Stomach smooth muscle (tissue), 2 donors: ENCODE results near the gene PROSER1.

ENCODE experiments used
- H3K27ac ChIP-seq: one replicate; pipeline ENCODE4 v1.7.0; 2013; ENCODE audit warnings: mild to moderate bottlenecking, low read length, inconsistent platforms
- H3K27me3 ChIP-seq, 2 donors: one replicate each; pipeline ENCODE4 v1.7.0; 2013; ENCODE audit warnings: low read length in 2 of 2; ENCODE audit not compliant: insufficient read depth in 2 of 2, control insufficient read depth in 1 of 2
- H3K36me3 ChIP-seq, 2 donors: one replicate each; pipeline ENCODE4 v1.7.0; 2013; ENCODE audit warnings: low read length in 2 of 2; ENCODE audit not compliant: control insufficient read depth in 2 of 2, insufficient read depth in 2 of 2
- H3K4me1 ChIP-seq: one replicate; pipeline ENCODE4 v1.7.0; 2013; ENCODE audit warnings: low read length; ENCODE audit not compliant: control insufficient read depth, insufficient read depth
- H3K4me3 ChIP-seq, 2 donors: one replicate each; pipeline ENCODE4 v1.7.0; 2013; ENCODE audit warnings: low read length in 2 of 2
- H3K9ac ChIP-seq, 2 donors: one replicate each; pipeline ENCODE4 v1.7.0; 2013; ENCODE audit warnings: low read length in 2 of 2, mild to moderate bottlenecking in 1 of 2
- H3K9me3 ChIP-seq, 2 donors: one replicate each; pipeline ENCODE4 v1.7.0; 2013; ENCODE audit warnings: low read length in 2 of 2; ENCODE audit not compliant: control insufficient read depth in 2 of 2
- donor health status: healthy.
- donor health status: Pancreatic carcinoma.

PROSER1 gene

DNA sequence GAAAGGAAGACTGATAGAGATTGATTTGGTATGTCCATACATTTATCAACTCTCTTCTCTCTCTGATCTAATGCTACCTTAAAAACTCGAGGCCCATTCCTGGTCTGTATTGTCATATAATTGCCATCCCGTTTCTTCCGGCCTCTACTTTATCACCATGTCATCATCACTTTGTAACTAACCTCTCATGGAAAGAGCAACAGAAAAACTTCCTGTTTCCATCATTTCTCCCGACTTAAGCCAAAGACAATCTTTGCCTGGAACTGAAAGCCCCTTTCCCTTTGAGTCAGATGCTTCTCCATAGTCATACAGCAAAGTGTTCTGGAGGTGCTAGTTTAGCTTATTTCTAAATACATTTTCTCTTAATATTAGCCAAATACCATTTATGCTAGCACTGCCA, 44.5 kb downstream of the PROSER1 start:
- Histone ChIP-seq H3K4me3 (no peak overlapping the region), H3K27ac (no peak overlapping the region), H3K9ac (no peak overlapping the region), H3K9me3 (no peaks in the 10 kb centered on the region), H3K27me3 (no peaks in the 10 kb centered on the region), H3K36me3 (no peaks in the 10 kb centered on the region), H3K4me1 (no peaks in the 10 kb centered on the region)

DNA sequence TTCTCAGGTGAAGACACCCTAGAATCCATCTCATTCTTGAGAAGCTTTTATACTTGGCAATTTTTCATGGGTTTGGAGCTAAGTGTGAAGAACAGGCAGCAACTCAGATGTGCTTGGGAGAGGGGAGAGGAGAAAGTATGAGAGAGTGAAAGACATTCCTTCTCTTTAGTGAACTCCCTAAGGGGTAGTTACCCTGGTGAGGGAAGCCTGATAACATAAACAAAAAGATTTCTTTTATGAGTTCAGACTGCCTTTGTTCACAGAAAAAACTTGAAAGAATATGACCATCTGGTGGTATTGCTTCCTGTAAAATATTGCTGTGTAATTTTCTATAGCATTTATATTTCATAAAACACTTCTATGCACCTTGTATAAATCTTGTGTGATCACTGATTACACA, 47.2 kb downstream of the PROSER1 start, which contains the start of gene STOML3:
Gene STOML3 (minus strand): TSS at position 139 of the 400 bp plus-strand sequence. CDS start 110 bp downstream, at position 29.
- Histone ChIP-seq H3K9me3 (no peaks in the 10 kb centered on the region), H3K27me3 (no peaks in the 10 kb centered on the region), H3K4me1 (no peaks in the 10 kb centered on the region), H3K4me3 (no peak within 1 kb of the TSS), H3K9ac (no peak within 1 kb of the TSS), H3K36me3 (no peaks in the 10 kb centered on the region), H3K27ac (no peak within 1 kb of the TSS)

DNA sequence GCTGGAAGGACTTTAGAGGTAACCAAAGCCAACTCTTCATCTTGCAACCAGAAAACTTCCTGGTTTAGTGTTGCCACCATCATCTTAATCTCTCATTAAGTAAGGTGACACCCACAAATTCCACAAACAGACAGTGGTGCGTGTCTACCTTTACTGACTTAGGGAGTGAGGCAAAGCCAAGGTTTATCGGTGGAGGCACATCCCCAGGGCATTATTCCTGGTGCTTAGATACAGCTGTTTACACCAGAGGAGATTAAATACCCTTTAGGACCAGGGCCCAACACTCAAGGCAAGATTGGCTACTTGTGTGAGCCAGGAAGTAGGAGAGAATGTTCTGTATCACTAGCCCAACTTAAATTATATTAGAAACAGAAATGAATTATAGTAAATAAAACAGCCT, 56.8 kb downstream of the PROSER1 start:
- Histone ChIP-seq H3K27me3 (peaks cover 0 to 2% of the 10 kb centered on the region in 2 donors), H3K9me3 (peaks cover 0 to 5% of the 10 kb centered on the region in 2 donors), H3K36me3 (no peaks in the 10 kb centered on the region), H3K27ac (no peak overlapping the region), H3K4me3 (no peak overlapping the region), H3K4me1 (peaks cover 6% of the 10 kb centered on the region), H3K9ac (no peak overlapping the region)

DNA sequence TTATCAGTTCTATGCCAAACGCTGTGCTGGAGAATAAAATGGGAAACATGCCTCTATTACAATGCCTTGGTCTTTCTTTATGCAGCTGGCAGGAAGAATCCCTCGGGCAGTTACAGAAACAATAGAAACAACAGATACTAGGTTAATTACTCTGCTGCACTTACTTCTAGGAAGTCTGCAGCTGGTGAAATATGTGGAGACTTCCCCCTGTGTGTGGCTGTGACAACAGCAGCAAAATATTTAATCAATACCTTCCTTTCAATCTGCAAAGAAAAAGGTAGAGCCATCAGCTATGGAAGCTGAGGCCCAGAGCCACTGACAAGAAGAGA, 57.2 kb downstream of the PROSER1 start:
- H3K4me3 ChIP-seq = no peak overlapping the region
- no peaks in the 10 kb centered on the region for H3K36me3 ChIP-seq
- H3K9ac ChIP-seq = no peak overlapping the region
- peaks cover 0 to 5% of the 10 kb centered on the region in 2 donors for H3K9me3 ChIP-seq
- peaks cover 0 to 2% of the 10 kb centered on the region in 2 donors for H3K27me3 ChIP-seq
- no peak overlapping the region for H3K27ac ChIP-seq
- peaks cover 6% of the 10 kb centered on the region for H3K4me1 ChIP-seq

DNA sequence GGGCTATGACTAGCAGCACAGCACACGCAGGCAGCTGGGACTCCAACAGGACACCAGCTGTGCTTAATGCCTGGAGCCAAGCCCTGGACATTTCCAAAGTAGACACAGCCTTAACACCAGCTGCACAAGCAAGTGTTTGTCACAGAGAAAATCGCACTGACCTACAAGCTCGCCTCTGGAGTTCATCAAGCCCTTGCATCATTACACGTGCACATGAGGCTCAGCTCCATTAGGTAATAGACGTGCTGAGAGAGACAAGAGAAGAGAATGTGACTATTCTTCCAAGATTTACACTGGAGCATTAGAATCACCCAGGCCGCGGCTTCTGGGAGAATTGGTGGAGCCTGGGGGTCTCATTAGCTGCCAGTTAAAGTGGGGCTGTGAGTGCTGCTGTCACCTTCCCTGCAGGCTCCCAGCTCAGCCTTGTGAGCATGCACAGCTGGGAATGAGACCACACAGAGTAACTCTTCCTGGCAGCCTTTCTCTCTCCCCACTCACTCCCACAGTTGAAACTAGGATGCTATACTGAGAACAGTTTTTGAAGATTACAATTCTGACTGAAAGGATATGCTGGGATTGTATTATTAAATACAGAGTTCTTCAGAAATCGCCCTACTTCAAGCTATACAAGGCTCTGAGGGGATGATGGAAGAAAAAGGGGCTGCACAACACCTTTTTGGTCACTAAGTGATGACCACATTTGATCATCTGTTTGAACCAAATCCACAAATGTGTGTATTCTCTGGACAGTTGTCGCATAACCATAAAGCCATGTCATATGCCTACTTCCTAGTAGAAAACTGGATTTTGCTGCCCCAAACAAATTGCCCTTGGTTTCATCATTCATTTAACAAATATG, 57.8 kb downstream of the PROSER1 start:
- Histone ChIP-seq H3K27ac (no peak overlapping the region), H3K4me1 (peaks cover 6% of the 10 kb centered on the region), H3K36me3 (no peaks in the 10 kb centered on the region), H3K9ac (no peak overlapping the region), H3K9me3 (peaks cover 0 to 5% of the 10 kb centered on the region in 2 donors), H3K27me3 (peaks cover 0 to 2% of the 10 kb centered on the region in 2 donors), H3K4me3 (no peak overlapping the region)

DNA sequence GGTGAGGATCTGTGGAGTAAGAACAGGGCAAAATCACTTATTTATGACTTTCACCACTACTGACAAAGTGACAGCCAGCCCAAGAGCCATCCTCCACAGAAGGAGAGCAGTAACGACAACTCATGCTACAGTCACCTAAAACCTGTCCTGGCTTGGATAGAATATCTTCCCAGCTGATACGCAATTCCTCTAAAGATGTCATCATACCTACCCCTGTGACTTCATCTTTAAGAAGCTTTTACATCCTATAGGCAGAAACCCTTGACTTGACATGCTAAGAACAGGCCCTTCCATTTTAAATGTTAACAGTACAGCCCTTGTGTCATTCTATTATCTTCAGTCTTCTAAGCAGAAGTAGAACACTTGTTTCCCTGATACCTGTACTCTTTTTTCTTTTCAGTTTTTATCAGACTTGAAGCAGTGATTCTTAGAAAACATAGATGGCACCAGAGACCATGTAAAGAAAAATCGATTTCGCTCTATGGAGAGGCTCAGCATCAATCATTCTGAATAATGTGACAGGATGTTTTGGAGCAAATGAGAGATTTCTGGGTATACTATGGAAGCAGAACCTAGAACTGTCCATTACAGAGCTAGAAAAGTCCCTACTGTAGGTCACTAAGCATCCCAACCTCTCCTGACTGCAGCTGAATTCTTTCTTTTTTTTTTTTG, 67.4 kb downstream of the PROSER1 start:
- Histone ChIP-seq H3K36me3 (no peaks in the 10 kb centered on the region), H3K4me3 (no peak overlapping the region), H3K27ac (no peak overlapping the region), H3K9me3 (no peaks in the 10 kb centered on the region), H3K27me3 (no peaks in the 10 kb centered on the region), H3K4me1 (no peaks in the 10 kb centered on the region), H3K9ac (no peak overlapping the region)

DNA sequence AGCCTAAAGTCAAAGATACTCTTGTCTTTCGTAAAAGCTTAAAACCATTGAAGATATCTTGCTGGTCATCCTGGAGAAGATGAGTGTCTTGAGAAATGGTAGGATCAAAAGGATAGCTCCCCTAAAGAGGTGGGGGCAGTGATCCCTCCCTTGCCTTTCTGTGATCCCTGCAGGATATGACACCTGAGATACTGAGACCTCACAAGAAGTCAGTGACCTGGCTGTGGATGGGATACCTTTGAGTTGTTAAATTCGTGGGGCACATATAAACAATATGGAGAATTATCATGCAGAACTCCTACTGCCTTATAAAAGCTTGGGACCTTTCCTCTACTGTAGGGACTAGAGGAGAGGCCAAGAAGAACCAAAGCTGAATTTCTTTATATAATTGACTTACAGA, 68.7 kb downstream of the PROSER1 start:
- H3K36me3 ChIP-seq = no peaks in the 10 kb centered on the region
- H3K4me1 ChIP-seq = no peaks in the 10 kb centered on the region
- H3K27ac ChIP-seq = no peak overlapping the region
- no peak overlapping the region for H3K9ac ChIP-seq
- H3K27me3 ChIP-seq = no peaks in the 10 kb centered on the region
- H3K9me3 ChIP-seq = no peaks in the 10 kb centered on the region
- H3K4me3 ChIP-seq = no peak overlapping the region

DNA sequence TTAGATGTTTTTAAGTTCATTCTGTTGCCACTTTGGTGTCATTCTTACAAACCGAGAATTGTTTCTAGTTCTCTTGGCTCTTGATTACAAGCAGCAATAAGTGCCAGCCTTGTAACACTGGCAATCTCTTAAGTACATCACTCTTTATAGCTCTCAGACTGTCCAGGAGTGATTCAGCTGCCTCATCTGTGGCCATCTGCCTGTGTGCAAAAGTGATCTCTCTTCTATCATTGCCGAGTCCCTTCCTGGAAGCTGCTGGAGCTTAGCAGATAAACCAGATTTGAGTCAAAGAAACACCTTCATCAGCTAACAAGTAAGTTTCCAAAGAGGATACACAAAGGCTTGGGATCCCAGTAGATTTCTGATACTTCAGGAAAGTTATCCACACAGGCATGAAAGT, 70.4 kb downstream of the PROSER1 start:
- no peaks in the 10 kb centered on the region for H3K9me3 ChIP-seq
- H3K4me3 ChIP-seq = no peak overlapping the region
- no peaks in the 10 kb centered on the region for H3K4me1 ChIP-seq
- H3K9ac ChIP-seq = no peak overlapping the region
- H3K36me3 ChIP-seq = no peaks in the 10 kb centered on the region
- H3K27ac ChIP-seq = no peak overlapping the region
- no peaks in the 10 kb centered on the region for H3K27me3 ChIP-seq

DNA sequence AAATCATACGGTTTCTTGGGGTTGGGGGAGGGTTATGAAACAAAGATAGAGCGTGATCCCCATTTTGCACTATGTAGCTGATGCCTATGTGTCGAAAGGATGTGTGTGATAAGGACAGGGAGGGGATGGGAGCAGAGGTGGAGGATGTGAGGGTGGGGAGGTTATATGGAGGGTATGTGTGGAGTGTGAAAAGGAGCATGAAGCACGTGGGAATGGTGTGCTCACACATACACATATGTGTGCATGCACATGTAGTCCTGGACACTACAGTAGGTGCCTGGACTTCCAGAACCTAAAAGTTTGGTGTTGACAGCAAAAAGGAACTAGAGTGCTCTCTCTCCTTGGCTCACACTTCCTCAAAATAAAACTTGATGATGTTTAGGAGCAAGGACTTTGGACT, 72.6 kb downstream of the PROSER1 start:
- Histone ChIP-seq H3K4me3 (no peak overlapping the region), H3K27me3 (no peaks in the 10 kb centered on the region), H3K36me3 (no peaks in the 10 kb centered on the region), H3K9me3 (peaks cover 0 to 7% of the 10 kb centered on the region in 2 donors), H3K4me1 (no peaks in the 10 kb centered on the region), H3K27ac (no peak overlapping the region), H3K9ac (no peak overlapping the region)

DNA sequence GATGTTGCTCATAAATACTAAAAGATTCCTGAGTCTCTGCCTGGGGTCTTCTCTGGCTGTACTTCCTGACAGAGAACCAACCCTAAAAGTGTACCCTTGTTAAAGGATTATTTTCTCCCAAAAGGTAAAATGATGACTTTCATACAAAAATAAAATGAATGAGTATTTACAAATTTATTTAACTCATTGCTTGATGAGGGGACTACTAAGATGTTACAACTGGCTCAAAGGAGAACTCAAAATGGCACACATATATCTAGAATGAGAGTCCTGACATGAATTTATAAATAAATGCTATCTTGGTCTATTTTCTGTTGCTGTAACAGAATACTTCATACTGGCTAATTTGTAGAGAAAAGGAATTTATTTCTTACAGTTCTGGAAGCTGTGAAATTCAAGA, 77.7 kb downstream of the PROSER1 start:
- no peak overlapping the region for H3K4me3 ChIP-seq
- H3K9ac ChIP-seq = no peak overlapping the region
- H3K36me3 ChIP-seq = no peaks in the 10 kb centered on the region
- no peaks in the 10 kb centered on the region for H3K4me1 ChIP-seq
- no peaks in the 10 kb centered on the region for H3K27me3 ChIP-seq
- peaks cover 0 to 7% of the 10 kb centered on the region in 2 donors for H3K9me3 ChIP-seq
- H3K27ac ChIP-seq = no peak overlapping the region
